Stimulated activated CD8-positive, alpha-beta memory T cell treated with anti-CD3 and anti-CD28 coated beads, Interleukin-12 subunit alpha, Interleukin-12 subunit beta, amount 100 ng/mL, for 4 hours (primary cell): Measurements from ENCODE around the gene SCAMP1.
"Not testable (repeated sequence)": the region's sequence is repeated elsewhere in the genome, so short reads cannot be mapped to it uniquely, and the experiment has no call there.

Experiments
- DNase-seq: peaks from one replicate; pipeline ENCODE4 v3.0.0-alpha.2; 2020; ENCODE audit warnings: low read depth

SCAMP1 gene, protein sequence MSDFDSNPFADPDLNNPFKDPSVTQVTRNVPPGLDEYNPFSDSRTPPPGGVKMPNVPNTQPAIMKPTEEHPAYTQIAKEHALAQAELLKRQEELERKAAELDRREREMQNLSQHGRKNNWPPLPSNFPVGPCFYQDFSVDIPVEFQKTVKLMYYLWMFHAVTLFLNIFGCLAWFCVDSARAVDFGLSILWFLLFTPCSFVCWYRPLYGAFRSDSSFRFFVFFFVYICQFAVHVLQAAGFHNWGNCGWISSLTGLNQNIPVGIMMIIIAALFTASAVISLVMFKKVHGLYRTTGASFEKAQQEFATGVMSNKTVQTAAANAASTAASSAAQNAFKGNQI

DNA sequence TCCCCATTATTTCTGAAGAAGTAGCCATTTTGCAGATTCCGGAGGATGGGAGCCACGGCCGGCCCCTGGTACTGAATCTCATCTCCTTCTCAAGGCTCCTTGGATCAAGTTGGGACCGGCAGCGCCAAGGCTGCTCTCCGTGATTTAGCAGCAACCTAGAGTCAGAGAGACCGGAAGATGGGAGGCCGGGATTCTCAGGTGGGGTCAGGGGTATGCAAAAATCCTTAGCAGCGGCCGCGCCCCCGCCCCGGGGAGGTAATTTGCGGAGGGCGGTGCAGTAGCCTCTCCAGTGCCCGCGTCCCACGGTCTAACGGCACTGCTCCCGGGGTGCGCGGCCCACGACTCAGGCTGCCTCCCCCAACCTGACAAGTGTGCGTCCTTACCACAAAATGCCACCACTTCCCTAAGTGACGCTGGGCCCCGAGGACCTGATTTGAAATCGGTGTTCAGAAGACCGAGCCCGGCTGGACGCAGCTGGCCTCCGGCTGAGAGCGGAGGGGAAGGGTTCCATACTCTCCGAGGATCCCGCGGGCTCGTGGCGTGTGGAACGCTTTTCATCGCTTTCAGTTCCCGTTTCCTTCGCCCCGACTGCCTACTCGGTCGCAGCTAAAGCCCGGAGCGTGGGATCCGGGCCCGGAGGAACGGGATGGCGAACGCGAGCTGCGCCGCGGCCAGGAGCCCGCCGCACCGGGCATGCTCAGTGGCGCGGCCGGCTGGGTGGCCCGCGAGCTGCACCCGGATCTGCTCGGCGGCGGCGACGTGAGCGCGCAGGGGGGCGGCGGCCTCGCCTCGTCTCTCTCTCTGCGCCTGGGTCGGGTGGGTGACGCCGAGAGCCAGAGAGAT, at the start of gene SCAMP1:
SCAMP1 (plus strand) TSS at position 787 of the 843 bp plus-strand sequence; CDS start at position 842, 55 bp downstream.
- DNase-seq = peak; percentile 87

DNA sequence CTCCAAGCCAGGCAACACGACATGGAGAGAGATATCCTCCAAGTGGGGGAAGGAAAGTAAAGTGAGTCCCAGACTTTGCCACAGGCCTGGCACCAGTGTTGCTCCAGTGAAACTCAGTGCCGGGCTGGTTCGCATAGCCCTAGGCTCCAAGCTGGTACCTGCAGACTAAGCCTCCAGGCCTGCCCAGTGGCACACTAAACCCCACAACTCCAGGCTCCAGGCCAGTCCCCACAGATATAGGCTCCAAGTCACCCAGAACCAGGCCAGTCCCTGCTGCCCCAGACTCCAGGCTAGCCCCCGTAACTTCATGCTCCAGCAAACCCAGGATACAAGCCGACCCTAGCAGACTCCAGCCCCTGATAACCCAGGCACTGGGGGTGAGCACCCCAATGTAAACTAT, 42.9 kb upstream of the SCAMP1 start:
- DNase-seq = no peak

DNA sequence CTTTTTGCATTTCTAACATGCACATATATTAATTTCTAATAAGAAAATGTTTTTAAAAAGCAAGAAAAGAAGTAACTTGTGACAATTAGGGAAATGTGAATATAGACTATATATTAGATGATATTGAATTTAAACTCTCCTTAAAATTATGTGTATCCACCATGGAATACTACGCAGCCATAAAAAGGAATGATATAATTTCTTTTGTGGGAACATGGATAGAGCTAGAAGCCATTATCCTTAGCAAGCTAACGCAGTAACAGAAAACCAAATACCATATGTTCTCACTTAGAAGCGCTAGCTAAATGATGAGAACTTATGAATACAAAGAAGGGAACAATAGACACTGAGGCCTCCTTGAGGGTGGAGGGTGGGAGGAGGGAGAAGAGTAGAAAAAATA, 42.1 kb upstream of the SCAMP1 start:
- no peak for DNase-seq

DNA sequence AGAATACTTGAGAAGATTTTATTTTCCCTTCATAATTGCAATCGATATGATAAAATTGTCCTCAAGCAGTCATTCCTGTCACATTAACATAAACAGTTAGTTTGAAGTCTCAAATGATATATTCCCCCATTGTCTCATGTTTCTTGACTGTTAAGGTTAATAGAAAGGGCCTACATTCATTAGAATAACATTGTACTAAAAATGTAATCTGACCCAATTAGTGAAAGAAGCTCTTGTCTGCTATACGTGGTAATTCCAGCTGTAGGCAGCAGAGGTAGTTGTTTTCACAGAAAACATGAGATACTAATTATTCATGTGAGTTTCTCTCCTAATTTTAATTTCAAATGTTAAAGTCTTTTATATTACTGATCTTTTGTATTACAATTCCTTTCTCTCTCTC, 40.0 kb upstream of the SCAMP1 start:
- DNase-seq = no peak

DNA sequence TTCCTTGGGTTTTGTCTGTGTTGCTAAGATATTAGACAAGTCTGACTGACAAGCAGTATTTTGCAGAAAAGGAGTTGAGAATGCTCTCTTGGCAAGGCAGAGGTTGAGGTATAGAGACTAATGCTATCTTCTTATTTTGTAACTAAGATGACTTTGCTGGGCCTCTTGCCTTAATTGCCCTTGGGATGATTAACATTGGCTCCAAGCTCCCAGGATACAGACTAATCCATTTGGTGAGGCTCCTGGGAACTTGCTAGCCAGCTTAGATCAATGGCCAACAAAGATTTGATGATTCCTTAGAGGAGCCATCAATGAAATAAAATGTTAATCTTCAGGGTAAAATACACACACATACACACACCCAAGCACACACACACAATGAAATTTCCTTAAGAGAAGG, 37.2 kb upstream of the SCAMP1 start:
- no peak for DNase-seq

DNA sequence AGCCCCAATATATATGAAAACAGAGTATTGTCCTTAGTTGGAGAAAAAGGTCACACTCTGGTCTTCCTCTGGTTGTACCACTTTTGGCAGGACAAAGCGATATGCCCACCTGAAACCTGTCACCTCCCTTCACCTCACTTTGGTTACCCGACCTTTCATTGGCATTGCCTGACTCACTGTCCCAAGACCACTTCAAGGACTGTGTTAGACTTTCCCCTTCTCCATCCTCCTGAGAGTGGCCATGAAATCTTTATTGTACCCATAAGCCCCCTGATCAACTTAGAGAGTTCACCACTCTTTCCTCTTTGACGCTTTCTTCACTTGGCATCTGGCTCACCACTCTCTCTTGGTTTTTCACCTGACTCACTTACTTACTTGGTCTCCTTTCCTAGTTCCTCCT, 33.5 kb upstream of the SCAMP1 start:
- no peak for DNase-seq

DNA sequence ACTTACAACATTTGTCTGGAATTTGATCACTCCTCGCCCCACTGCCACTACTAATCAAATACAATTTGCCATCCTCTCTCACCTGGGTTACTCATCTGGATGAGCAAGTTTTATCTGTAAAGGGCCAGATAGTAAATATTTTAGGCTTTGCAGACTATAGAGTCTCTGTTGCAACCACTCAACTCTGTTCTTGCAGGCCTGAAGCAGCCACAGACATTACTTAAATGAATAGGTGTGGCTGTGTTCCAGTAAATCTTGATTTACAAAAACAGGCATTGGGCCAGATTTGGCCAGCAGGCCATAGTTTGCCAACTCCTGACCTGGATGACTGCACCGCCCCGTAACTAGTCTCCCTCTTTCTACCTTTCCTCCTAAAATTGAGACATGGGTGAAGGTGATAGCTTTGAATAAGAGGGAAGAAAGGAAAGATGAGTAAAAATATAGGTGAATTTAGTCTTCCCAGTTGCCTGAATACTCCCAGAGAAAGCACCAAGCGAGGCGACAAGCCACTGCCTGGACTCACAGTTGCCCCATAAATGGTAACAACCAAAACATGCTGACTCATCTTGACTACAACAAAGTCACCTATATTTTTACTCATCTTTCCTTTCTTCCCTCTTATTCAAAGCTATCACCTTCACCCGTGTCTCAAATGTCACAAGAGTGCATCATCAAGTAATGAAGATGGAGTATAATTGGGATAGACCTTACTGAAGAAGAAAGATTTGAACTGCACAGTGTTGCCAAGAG, 32.5 kb upstream of the SCAMP1 start:
- DNase-seq = no peak

DNA sequence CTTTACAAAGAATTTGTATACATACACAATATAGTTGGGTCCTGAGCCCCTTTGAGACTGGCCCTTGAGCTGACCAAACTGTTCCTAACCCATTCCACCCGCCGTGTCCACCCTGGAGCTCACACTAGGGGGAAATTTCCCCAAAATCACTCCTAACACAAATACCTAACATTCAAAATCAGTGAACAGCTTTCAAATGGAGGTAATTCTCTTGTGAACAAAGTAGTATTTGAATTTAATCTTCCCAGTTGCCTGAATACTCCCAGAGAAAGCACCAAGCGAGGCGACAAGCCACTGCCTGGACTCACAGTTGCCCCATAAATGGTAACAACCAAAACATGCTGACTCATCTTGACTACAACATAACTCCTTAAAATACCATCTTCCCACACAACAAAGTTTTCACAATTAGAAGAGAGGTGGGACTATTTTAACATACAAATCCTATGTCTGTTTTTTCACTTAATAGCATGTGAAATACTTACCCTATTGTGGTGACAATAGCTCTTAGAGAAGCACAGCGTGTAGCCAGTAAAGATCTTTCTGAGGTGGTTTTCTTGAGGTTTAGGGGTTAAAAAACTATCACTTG, 31.7 kb upstream of the SCAMP1 start:
- DNase-seq = no peak

DNA sequence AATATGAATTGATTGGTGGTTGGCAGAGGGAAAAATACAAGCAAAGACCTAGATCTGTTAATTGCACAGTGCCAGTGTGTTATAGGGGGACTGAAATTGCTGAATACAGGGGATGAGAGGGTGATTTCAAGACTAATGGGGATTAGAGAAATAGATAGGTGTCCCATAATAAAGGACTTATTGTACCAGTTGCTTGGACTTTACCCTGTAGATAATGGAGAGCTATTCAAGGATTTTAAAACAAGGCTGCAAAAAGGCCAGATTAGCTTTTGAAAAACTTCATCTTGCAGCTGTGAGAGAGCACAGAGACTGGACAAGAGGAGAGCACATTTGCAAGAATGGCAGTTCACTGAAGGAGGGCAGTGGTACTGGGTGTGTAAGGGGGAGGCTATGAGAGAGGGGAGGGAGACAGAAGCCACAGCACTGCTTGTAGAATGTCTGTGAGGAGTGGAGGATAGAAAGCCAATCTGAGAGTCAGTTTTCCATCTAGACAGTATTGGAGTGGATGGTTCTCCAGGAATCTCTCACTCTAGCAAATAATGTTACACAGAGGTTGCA, 28.8 kb upstream of the SCAMP1 start:
- DNase-seq = no peak

DNA sequence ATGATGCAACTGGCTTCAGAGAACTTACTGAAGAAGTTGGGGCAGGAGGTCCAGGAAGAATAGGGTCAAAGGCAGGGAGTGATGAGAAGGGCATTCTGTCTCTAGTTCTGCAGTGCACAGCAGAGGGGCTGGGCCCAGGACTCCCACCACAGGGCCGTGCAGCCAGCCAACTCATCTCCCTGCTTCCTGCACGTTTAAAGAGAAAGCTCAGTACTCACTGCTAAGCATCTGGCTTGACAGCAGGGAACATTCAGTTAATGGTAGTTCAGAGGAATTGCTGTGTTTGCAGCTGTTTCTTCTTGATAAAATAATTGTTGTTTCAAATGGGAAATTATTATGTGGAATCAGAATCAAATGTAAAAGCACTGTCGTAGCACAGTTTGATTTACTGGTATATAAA, 25.6 kb upstream of the SCAMP1 start:
- no peak for DNase-seq

DNA sequence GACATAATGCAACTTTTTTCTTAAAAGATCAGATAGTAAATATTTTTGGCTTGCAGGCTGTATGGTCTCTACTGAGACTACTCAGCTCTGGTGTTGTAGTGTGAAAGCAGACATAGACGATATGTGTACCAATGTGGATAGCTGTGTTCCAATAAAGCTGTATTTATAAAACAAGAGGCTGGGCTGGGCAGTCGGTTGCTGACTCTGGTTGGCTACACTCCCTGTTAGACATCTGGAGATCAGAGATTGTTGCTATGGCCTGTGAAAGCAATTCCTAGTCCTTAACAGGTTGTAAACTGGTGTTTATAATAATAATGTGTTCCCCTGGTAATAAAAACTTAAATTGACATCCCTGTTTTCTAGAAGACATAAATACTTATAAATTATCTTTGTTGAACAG, 24.4 kb upstream of the SCAMP1 start:
- no peak for DNase-seq

DNA sequence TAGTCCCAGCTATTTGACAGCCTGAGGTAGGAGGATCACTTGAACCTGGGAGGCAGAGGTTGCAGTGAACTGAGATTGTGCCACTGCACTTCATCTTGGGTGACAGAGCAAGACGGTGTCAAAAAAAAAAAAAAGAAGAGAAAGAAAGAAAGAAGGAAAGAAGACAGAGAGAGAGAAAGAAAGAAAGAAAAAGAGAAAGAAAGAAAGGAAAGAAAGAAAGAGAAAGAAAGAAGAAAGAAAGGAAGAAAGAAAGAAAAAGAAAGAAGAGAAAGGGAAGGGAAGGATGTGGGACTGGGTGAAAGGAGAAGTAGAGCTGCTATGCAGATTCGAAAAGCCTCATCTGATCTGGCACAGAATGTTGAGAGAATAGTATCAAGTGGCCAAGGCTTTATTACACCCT, 23.7 kb upstream of the SCAMP1 start:
- DNase-seq = no peak

DNA sequence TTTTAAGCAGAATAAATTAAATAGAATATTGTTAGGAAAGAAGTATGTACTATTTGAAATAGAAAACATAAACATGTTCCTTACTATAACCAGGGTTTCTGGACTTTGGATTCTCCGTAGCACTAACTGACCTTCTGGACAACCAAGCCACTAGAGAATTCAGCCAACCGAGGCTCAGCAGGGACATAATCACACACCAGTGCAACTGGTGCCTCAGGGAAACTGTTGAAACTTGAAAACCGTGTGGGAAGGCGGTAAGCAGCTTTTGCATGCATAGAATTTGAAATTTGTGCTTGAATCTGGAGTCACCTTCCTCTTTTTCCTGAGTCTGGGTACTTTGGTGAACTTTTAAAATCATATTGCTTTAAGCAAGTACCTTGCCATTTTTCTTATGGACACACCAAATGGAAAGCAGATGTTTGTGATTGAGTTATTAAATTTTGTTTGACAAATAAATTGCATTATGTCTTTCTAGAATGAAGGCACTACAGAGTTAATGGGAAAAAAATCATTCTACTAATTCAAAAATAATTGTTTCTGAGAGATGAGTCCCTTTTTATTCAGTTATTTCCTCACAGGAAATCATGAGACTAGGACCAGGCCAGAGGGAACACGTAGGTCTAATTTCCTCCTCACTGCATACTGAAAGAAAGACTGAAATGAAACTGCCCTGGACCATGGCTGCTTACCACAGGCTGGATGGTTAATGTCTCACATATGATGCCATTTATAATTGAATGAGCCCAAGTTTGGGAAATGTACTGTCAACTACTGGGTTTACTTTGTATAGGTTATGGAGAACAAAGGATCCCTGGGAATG, 20.6 kb upstream of the SCAMP1 start:
- no peak for DNase-seq

DNA sequence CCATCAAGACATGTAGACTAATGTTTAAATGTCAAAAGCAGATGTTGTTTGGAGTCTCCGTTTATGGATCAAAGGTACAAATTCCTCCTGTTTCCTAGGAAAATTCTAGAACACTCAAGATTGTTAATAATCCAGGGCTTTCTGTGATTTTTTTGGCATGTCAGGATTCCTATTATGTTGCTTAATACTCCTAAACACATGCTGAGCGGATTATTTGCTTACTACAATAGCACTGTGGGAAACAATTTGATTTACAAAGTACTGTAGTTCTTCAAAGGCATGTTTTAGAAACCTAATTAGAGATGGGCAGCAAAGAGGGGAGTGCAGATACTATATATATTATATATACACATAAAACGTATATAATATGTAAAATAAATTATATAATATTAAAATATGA, 19.0 kb upstream of the SCAMP1 start:
- no peak for DNase-seq

DNA sequence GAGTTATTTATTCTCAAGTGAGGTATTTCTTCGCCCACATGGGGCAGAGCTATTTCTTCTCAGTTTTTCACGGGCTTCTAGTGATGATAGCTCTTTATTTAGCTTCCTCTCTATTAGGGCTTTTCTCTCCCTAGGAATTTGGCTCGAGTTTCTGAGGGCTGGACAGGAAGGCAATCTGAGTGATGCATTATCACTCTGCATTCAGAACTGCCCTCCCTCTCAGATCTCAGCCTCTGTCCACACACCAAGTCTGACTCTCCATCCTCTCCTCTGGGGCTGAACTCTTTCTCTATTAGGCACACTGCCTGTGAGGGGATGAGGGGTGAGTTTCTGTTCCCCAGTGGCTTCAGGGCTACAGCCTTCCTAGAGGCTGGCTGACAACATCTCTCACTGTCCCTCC, 14.9 kb upstream of the SCAMP1 start:
- DNase-seq = no peak

DNA sequence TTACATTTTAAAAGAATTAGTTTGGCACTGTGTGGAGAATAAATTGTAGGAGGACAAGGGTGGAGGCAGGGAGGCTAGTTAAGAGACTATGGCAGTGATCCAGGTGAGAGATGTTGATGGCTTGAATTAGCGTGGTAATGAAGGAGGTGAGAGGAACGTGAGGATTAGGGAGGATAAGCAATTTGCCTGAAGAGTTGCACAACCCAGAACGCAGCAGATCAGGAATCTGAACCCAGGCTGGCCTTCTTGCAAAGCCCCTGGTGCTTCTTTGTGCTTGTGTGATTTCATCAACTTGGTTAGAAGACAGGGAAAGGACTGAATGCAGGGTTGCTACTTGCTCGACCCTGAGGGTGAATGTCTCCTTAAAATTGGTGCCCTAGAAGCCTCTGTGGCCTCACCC, 6.9 kb upstream of the SCAMP1 start:
- no peak for DNase-seq

DNA sequence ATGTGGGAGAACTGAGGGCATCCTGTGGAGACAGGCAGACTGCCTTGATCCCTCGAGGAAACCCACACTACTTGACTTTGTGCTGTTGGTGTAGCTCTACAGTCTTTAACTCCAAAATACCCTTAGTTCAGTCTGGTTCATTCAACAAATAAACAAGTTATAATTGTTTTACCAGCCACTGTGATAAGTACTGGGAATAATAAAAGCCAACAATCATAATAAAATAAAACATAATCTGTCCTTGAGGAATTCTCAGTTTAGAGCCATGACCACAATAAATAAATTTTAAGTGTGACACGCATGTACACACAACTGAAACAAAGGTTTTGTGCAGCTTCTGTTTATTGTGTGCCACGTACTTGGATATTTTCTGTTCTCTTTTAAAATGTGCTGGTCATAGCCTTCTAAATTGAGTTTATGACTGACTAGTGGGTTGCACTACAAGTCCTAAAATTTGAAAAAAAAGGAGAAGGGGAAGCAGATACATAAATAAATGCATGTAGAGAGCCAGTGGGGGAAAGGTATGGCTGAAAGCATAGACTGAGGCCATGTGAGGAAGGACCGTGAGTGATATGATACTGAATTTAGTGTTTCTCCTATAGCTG, 6.2 kb upstream of the SCAMP1 start:
- no peak for DNase-seq

DNA sequence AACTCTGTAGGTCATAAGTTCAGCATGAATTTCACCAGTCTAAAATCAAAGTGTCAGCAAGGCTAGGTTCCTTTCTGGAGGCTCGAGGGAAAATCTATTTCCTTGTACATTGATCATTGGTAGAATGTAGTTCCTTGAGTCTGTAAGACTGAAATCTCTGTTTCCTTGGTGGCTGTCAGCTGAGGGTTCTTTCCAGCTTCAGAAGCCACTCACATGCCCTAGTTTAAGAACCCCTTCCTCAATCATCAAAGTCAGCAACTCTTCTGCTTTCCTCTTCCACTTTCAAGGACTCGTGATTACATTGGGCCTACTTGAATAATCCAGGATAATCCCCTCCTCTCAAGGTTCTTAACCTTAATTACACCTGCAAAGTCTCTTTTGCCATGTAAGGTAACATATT, 4.9 kb upstream of the SCAMP1 start:
- no peak for DNase-seq

DNA sequence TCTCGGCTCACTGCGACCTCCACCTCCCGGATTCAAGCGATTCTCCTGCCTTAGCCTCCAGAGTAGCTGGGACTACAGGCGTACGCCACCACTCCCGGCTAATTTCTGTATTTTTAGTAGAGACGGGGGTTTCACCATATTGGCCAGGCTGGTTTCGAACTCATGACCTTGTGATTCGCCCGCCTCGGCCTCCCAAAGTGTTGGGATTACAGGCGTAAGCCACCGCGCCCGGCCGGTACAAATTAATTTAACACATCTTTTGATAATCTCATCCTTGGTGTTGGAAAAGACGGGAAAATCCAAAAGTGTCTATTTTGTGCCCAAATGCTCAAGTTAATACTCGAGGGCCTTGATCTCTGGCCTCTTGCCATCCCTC, 974 bp upstream of the SCAMP1 start:
- not testable (repeated sequence) for DNase-seq

DNA sequence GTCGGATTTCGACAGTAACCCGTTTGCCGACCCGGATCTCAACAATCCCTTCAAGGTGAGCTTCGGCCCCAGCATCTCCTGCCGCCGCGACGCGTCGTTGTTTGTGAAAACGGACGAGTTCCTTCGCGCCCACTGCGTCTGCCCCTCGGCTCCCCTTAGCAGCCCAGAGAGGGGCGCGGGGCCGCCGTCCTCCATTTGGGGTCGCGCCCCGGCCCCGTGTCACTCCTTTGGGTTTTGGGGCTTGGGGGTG, 182 bp downstream of the SCAMP1 start:
- no peak for DNase-seq
